NCI-H526 treated with DMSO at 0.1 percent for 48 hours (cell line): ENCODE results near the gene ADGRA1.
"Not testable (repeated sequence)": the region's sequence is repeated elsewhere in the genome, so short reads cannot be mapped to it uniquely, and the experiment has no call there.

Experiments used
- DNase-seq: peaks from one replicate; lab custom pipeline; 2025; lab: John Stamatoyannopoulos, UW

Gene ADGRA1, protein sequence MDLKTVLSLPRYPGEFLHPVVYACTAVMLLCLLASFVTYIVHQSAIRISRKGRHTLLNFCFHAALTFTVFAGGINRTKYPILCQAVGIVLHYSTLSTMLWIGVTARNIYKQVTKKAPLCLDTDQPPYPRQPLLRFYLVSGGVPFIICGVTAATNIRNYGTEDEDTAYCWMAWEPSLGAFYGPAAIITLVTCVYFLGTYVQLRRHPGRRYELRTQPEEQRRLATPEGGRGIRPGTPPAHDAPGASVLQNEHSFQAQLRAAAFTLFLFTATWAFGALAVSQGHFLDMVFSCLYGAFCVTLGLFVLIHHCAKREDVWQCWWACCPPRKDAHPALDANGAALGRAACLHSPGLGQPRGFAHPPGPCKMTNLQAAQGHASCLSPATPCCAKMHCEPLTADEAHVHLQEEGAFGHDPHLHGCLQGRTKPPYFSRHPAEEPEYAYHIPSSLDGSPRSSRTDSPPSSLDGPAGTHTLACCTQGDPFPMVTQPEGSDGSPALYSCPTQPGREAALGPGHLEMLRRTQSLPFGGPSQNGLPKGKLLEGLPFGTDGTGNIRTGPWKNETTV

DNA sequence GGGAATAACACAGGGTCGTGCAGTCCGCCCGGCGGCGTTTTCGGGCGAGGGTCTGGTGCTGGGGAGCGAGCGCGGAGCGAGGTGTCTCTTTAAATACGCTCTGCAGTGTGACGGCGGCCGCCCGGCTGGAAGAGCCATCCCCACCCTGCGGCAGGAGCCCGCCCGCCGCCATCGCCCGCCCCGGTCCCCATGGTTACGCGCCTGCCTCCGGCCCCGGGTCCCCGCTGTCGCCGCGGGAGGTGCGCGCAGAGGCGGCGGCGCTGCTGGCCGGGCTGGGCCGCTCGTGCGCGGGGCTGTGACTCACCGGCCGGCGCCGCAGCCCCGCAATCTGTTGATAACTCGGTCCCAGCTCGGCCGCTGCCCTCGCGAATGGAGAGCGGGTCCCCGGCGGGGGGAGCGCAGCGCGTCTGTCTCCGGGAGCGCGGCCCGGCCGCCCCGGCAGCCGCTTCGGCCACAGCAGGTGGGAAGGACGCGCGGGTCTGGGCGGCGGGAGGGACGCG, at the start of gene ADGRA1:
Gene ADGRA1 (plus strand): TSS at position 246 of the 500 bp plus-strand sequence. CDS start 986 bp downstream, outside the sequence.
- no peak for DNase-seq

DNA sequence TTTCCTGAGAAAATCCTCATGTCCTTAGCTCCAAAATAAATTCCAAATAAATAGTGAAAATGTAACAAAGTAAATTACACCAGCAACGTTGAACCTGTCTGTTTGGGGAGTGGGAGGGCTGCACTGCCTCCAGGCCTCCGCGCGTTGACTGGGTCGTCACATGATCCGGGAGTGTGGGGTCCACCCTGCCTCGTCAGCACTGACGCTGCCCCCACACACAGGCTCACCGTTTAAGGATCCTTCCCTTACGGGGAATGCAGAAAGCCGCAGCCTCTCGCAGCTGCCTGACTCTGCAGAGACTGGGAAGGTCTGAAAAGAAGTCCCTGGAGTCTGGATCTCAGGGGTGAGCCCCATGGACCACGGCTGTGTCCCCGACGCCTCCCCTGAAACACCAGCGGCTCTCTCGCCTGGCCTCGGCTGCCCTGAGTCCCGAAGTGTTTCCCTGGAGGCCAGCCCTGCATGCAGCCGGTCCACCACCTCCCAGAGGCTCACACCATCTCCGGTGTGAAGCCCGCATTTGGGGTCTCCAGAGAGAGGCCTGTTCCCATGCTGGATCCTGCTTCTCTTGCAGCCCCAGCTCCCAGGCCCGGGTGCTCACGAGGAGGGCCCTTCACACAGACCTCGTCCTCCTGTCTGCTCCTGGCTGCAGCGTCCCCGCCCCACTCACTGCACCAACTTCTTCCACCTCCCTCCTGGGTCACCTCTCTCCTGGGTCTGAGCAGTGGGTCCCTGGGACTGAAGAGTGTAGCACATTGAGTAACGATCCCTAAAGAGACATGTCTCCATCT, 49.5 kb upstream of the ADGRA1 start:
- no peak for DNase-seq

DNA sequence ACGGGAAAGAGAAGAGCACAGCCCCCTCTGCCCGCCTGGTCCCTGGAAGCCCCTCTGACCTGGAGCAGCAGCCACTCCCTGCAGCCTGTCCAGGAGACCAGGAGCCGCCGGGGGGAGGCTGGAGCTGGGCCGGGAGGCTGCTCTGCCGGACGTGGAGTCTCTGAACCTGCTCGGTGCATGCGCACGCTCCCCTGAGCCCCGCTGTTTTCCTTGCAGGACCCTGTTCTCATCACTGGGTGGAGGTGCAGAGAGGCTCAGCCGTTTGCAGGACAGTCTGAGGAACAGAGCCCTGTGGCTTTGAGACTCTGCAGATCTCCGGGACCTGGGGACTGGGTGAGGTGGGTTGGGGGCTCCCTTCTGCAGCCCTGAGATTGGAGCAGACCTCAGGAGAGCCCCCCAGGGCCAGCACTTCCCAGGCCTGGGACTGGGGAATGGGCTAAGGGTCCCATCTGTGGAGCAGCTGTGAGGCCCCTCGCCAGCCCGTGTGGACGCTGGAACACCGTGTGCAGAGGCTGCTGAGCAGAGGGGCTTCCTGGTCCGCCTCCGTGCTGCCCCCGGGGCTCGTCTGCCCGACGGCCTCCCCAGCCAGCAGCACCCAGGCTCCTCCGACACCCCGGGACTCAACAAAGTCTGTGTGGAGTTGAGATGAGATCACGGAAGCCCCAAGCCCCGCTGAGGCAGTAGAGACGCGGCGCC, 48.5 kb upstream of the ADGRA1 start:
- no peak for DNase-seq

DNA sequence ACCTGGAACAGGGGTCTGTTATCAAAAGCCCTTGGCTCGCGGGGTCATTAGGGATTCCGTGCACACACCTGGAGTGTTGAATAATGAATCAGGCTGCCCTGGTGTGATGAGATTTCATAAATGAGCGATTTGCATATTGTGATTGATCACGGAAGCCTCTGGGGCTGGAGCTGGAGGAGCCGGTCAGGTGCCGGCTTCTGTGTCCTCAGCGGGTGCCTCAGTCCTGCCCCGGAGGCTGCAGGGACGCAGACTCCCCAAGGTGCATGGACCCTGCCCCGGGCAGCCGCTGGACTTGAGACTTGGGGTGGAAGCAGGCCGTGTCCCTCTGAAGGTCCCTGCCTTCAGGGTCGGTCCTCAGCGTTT, 47.9 kb upstream of the ADGRA1 start:
- DNase-seq: no peak

DNA sequence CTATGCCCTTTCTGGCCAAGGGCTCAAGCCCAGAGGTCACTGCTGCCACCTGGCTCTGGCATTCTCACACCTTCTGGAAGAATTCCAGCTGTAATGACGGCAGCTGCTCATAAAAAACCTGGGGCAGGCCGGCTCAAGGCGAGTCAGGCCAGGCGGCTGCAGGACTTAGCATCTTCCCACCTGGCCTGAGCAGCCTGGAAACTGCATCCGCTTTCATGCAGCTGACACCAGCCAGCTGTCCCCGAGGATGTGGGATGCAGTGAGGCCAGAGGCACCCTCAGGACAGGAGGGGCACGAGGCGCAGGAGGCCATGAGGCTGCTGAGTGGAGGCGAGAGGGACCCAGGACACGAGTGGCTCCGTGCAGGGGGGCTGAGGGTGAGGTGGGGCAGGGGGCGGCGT, 47.5 kb upstream of the ADGRA1 start:
- DNase-seq: no peak

DNA sequence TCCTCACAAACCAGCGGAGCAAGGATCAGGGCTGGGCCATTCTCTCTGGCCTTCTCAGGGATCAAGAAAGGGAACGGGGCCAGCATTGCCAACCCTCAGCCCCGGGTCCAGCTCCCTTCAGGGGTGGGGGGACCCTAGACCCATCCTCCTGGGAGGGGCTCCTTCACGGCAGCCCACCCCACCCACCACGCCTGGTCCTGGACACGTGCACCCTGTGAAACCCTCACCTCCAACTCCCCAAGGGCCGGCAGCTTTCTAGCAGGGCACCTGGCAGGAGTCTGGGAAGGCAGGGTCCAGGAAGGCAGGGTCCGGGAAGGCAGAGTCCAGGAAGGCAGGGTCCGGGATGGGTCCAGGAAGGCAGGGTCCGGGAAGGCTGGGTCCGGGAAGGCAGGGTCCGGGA, 46.6 kb upstream of the ADGRA1 start:
- DNase-seq: no peak

DNA sequence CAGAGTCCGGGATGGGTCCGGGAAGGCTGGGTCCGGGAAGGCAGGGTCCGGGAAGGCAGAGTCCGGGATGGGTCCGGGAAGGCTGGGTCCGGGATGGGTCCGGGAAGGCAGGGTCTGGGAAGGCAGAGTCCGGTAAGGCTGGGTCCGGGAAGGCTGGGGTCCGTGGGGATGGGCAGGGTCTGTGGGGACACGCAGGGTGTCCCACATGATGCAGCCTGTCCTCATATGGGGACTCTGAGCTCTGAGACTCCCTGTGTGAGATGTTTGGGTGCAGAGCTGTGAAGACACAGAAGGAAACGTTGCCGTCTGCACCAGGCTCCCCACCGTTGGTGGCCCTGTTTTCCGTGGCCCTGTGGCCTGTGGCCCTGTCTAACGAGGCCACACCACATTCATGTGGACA, 45.7 kb upstream of the ADGRA1 start:
- DNase-seq: no peak

DNA sequence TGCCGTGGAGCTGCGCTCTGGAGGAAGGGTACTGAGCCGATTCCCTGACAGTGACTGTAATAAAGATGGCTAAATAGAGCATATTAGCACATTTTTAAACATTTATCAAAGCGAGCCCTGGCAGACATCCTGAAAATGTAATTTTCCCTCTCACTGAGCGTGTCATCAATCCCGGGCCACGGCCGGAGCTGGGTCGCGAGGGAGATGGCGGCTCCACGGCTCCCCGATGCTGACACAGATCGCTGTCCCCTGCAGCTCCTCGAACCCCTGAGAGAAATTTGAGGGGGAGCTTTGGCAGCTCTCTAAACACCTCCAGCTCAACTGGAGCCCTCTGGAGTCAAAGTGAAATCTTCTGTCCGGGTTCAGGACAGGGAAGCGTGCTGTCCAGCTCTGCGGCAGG, 44.9 kb upstream of the ADGRA1 start:
- DNase-seq: no peak

DNA sequence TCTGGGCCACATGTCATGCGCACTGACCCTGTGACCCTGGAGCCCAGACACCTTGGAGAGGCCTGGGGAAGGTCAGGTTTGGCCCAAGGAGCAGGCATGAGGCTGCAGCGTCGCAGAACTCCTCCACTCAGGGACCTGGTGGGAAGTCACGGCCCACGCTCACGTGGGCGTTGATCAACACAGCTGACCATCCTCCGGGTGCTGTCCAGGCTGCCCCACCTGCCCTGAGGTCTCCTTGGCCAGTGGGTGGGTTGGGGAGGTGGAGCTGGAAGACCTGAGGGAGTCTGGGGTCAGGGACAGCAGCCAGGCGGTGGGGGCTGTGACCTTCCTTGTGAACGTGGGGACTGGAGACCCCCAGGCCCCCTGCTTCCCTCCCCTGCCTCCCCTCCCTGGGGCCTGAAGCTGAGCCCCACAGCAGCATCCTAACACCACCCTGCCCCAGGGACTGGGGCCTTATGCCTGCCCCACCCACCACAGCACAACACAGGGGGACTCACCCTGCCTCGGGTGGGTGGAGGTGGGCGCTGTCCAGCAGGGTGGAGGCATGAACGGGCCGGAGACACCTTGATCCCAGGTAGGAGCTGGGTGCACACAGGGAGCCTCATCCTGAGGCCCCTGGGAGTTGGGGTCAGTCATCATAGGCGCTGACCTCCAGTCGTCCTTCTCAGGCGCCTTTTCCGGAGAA, 44.0 kb upstream of the ADGRA1 start:
- DNase-seq: no peak

DNA sequence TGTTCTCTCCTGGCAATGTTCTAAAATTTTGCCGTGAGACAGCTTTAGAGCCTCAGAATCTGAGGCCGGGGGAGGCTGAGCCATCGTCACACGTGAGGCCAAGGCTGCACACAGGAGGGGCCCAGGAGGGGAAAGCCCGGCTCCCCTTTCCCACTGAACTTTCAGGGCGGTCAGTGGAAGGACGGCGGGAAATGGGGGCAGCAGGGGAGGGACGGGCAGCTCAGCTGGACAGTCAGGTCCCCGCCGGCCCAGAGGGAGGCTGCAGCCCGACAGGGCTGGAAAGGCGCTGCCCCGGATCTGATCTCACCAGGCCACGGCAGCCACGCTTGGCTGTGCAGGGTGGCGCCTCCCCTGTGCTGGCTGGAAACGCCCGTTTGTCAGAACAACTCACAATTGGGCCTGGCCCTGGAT, 43.3 kb upstream of the ADGRA1 start:
- DNase-seq: no peak

DNA sequence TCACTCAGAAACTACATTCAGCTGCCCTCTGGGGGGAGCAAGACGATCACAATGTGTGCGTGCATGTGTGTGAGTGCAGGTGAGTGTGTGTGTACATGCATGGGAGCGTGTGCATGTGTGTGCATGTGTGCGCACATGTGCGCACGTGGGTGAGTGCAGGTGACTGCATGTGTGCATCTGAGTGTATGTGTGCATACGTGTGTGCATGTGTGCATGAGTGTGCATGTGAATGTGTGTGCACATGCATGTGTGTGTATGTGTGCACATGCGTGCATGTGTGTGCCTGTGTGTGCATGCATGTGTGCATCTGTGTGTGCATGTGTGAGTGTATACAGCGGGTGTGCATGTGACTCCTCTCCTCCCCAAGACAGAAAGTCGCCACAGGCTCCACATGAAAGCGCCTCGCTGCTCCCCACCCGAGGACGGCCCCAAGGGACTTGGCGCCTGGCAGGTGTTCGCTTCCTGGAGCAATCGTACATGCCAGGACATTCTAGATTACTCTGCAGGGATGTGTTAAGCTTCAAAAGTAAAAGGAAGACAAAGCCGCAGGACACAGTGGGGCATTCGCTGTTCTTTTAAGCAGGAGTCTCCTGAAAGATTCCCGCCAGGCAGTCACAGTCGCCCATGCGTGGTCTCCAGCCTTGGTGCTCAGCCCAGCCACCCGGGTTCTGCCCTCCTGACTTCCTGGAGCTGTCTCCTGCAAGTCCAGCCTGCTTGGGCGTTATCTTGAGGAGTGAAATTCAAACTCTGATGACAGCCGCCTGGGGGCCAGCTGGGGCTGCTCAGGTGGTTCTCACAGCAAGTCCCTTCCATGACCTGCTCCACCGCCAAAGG, 42.0 kb upstream of the ADGRA1 start:
- DNase-seq: no peak

DNA sequence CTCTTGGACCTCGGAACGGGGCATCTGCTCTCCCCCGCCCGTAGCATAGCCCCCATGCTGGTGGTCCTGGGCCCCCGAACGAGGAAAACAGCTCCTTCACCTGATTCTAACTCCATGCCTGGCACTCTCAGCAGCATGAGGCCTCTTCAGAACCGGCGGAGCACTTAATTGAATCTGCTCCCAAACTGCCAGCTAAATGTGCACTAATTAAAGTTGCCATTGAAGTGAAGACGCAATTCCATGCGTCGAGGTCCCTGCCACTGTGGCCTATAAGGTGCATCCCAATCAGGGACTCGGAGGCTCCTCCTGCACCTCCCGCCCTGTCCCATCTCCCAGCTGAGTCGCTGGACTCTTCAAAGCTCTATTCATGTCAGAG, 41.3 kb upstream of the ADGRA1 start:
- DNase-seq: no peak

DNA sequence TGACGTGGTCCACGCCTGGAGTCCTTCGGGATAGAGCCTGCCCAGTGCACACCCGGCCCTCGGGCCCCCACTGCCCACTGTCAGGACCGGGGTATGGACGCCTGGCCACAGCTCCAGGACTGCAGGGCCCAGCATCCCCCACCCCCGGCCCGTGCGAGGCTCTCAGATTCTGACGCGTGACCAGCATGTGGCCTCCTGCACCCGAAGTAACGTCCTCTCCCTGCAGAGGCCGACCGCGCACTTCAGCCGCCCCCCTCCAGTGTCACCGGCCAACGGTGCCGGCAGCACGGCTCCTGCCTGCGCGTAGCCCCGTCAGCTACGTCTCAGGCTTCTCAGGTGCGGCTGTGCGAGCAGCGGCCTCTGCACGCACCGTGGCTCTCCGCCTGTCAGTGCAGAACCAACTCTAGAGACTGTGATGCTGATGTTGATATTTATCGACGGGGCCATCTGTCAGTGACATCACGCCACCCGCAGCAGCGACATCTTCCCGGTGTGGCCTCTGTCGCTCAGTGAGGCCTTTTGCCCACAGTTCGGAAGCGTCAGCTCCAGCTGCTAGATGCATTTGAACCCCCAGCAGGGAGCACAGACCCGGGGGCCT, 40.1 kb upstream of the ADGRA1 start:
- DNase-seq: no peak

DNA sequence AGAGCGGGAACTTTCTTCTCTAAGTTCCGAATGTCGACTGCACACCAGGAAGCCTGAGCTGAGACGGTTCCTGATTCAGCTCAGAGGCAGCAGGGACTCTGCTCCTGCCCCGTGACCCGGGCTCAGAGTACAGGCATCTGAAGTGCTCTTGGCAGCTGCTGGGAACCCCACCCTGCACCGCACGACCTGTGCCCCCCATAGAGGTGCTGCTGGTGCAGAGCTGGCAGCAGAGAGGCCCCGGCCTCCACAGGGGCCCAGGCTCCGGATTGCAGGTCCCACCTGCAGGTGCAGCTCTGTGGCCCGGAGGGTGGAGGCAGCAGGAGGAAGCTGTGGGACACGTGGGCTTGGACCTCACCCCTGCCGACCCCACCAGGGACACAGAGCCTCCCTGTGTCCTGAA, 39.5 kb upstream of the ADGRA1 start:
- no peak for DNase-seq

DNA sequence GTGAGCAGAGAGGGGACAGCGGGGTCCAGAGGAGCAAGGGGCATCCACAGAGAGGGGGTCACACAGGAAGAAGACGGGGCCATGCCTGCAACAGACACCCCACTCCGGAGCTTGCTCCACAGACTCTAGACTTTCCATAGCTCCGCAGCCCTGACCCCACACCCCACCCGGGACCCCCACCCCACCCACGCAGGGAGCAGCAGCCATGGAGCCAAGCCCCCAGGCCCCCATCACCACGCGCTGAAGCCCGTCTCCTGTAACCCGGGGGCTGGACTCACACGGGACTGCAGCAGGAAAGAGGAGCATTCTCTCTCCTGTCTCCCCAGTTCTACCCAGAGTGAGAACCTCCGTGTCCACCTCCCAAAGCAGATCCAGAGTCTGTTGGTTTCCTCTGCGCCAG, 38.8 kb upstream of the ADGRA1 start:
- no peak for DNase-seq

DNA sequence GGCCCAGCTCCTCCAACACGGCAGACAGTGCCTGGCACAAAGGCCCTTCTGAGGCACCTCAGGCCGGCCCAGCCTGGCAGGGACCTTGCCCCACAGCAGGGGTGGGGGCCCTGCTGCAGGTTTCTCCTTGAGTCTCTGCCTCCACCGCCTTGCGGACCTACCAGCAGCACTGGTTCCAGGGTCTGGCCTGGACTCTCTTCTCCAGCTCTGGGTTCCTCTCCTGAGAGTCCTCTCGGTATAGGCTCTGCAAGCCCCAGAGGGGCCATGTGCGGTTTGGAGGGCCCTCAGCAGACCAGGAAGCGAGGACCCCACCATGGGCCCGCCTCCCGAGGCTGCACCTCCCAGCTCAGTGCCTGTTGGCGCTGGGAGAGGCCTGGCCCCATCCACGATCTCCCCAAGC, 38.1 kb upstream of the ADGRA1 start:
- no peak for DNase-seq

DNA sequence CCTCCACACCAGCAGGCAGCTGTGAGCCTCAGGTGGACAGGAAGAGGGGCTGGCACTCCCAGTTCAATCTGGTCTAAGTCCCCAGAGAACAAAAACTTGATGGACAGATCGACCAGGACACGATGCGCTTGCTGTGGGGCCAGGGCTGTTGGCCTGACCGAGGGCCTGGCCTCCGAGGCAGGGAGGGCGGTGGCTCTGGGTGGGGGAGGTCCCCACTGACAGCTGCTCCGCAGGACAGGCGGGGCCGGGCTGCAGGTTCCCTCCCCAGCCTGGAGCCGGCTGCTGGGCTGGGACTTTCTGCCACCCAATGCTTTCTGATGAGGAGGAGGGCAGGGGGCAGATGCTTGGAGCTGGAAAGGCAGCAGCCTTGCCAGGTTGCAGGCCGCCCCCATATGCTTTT, 37.4 kb upstream of the ADGRA1 start:
- no peak for DNase-seq

DNA sequence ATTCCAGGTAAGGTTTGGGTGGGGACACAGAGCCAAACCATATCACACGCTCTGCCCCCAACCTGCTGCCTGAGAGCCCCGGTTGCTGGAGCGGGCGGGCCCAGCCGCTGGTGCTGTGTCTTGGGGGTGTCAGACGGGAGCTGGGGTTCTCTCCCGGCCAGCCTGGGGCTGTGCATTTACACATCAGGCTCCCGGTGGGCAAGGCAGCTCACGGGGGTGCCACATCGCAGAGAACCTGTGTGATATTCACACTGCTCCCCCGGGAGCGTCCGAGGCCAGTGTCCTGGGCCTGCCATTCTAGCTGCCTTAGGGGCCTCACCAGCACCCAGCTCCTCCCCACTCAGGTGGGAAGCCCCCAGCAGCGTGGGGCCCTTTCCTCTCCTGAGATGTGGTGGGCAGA, 35.6 kb upstream of the ADGRA1 start:
- DNase-seq: no peak

DNA sequence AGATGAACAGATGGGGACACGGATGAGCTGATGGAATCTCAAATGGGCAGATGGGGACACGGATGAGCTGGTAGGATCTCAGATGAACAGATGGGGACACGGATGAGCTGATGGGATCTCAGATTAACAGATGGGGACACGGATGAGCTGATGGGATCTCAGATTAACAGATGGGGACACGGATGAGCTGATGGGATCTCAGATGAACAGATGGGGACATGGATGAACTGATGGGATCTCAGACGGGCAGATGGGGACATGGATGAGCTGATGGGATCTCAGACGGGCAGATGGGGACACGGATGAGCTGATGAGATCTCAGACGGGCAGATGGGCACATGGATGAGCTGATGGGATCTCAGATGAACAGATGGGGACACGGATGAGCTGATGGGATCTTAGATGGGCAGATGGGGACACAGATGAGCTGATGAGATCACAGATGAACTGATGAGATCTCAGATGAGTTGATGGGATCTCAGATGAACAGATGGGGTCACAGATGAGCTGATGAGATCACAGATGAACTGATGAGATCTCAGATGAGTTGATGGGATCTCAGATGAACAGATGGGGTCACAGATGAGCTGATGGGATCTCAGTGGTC, 34.1 kb upstream of the ADGRA1 start:
- DNase-seq: not testable (repeated sequence)

DNA sequence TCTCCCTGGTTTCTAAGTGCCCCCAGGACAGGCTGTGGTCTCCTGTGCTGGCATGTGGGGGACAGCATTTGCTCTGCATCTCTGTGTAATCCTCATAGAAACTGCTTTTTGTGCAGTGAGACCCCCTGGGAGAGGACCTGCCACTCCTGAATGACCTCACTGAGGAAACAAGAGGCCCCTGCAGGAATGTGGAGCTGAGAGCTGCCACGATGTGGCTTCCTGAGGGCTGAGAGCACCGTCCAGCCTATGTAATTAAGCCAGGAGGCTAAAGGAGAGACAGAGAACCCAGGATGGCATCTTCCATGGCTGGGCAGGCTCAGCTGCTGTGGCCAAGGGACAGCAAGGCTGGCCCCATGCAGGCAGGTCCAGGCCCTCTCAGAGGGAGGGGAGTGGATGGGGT, 32.3 kb upstream of the ADGRA1 start:
- no peak for DNase-seq
